ENCODE measurements around the gene PALD1.

GRCh38 chr10:70445718-70446657, 32.6 kb upstream of the PALD1 start:
- no peak for TF ChIP-seq SMAD3 (CRISPR knock-in tag; conservative IDR thresholded peaks at IDR 0.05)
- TF ChIP-seq CHCHD3 (CRISPR knock-in tag; IDR thresholded peaks at IDR 0.05) = no peak
- no peak for TF ChIP-seq ZNF263 (CRISPR knock-in tag; IDR thresholded peaks at IDR 0.05; ENCODE audit: borderline replicate concordance)
- no peak for TF ChIP-seq ETS1 (conservative IDR thresholded peaks at IDR 0.05; ENCODE audit: control insufficient read depth, low read depth, low read length)
